Measurements from ENCODE around the gene NCOR2. TPM values are rescaled to one million over a fixed set of nuclear protein-coding genes. Genes with fewer than 3 reads are reported as not detected.

Gene NCOR2
- total RNA-seq, 2 experiments from 2014 or later, result 84.6 to 99.4 TPM

- H3K27me3 Mint-ChIP-seq, result peaks cover 6% of the 10 kb centered on the region
- CTCF ChIA-PET, result interaction anchor here (0.9 kb wide), 1 partner anchor 37 kb away, joined by 3 read pairs; no protein-coding TSS in a partner anchor
- ATAC-seq (no peak), DNase-seq (no peak)
- no peaks in the 10 kb centered on the region for H3K9me3 Mint-ChIP-seq (ENCODE audit: low read depth)
- H3K4me1 Mint-ChIP-seq, result peaks cover 8% of the 10 kb centered on the region
- H3K27ac Mint-ChIP-seq, result no peak overlapping the region
- no peaks in the 10 kb centered on the region for H3K36me3 Mint-ChIP-seq
- peak overlapping the region; percentile 92 for H3K4me3 Mint-ChIP-seq
Observed at GRCh38 chr12:124565656-124566160, 1.7 kb downstream of the NCOR2 start.

- Mint-ChIP-seq H3K27ac (no peak overlapping the region), H3K36me3 (no peaks in the 10 kb centered on the region), H3K9me3 (ENCODE audit: low read depth) (no peaks in the 10 kb centered on the region), H3K27me3 (peaks cover 3% of the 10 kb centered on the region), H3K4me1 (peaks cover 8% of the 10 kb centered on the region), H3K4me3 (peak overlapping the region; percentile 92)
- CTCF ChIA-PET, result interaction anchor here (1.2 kb wide), 1 partner anchor 202 kb away, joined by 5 read pairs; no protein-coding TSS in a partner anchor
- DNase-seq, result no peak
- no peak for ATAC-seq
Observed at GRCh38 chr12:124564971-124565491, 2.4 kb downstream of the NCOR2 start.

GRCh38 chr12:124564232-124564958 lies 3.0 kb downstream of the NCOR2 start:
- Mint-ChIP-seq H3K27me3 (no peaks in the 10 kb centered on the region), H3K27ac (no peak overlapping the region), H3K36me3 (no peaks in the 10 kb centered on the region), H3K4me1 (peaks cover 8% of the 10 kb centered on the region), H3K9me3 (ENCODE audit: low read depth) (no peaks in the 10 kb centered on the region), H3K4me3 (no peak overlapping the region)
- DNase-seq (no peak), ATAC-seq (no peak)
- CTCF ChIA-PET, result interaction anchor here (0.6 to 1.2 kb wide), 2 partner anchors 203 to 395 kb away, joined by 3 to 5 read pairs; no protein-coding TSS in a partner anchor

GRCh38 chr12:124563809-124564208 lies 3.6 kb downstream of the NCOR2 start:
- ATAC-seq, result no peak
- Mint-ChIP-seq H3K9me3 (ENCODE audit: low read depth) (no peaks in the 10 kb centered on the region), H3K27ac (no peak overlapping the region), H3K27me3 (no peaks in the 10 kb centered on the region), H3K4me1 (peaks cover 8% of the 10 kb centered on the region), H3K4me3 (no peak overlapping the region), H3K36me3 (no peaks in the 10 kb centered on the region)
- CTCF ChIA-PET, result interaction anchor here (0.6 to 1.3 kb wide), 2 partner anchors 202 to 395 kb away, joined by 3 to 5 read pairs; no protein-coding TSS in a partner anchor
- DNase-seq, result no peak

- Mint-ChIP-seq H3K27ac (no peak overlapping the region), H3K4me1 (peaks cover 8% of the 10 kb centered on the region), H3K36me3 (no peaks in the 10 kb centered on the region), H3K4me3 (no peak overlapping the region), H3K27me3 (no peaks in the 10 kb centered on the region), H3K9me3 (ENCODE audit: low read depth) (no peaks in the 10 kb centered on the region)
- no peak for ATAC-seq
- DNase-seq, result no peak
- CTCF ChIA-PET, result interaction anchor here (1.3 kb wide), 1 partner anchor 203 kb away, joined by 5 read pairs; no protein-coding TSS in a partner anchor
Observed at GRCh38 chr12:124563401-124563800, 4.0 kb downstream of the NCOR2 start.

- H3K27me3 Mint-ChIP-seq, result no peaks in the 10 kb centered on the region
- no peak overlapping the region for H3K4me3 Mint-ChIP-seq
- no peak for ATAC-seq
- DNase-seq, result no peak
- H3K4me1 Mint-ChIP-seq, result peaks cover 5% of the 10 kb centered on the region
- H3K27ac Mint-ChIP-seq, result no peak overlapping the region
- no peaks in the 10 kb centered on the region for H3K9me3 Mint-ChIP-seq (ENCODE audit: low read depth)
- CTCF ChIA-PET, result interaction anchor here (1.3 kb wide), 1 partner anchor 203 kb away, joined by 5 read pairs; no protein-coding TSS in a partner anchor
- H3K36me3 Mint-ChIP-seq, result no peaks in the 10 kb centered on the region
Observed at GRCh38 chr12:124562796-124563181, 4.6 kb downstream of the NCOR2 start.

GRCh38 chr12:124562018-124562795 lies 5.2 kb downstream of the NCOR2 start:
- ATAC-seq, result no peak
- H3K27ac Mint-ChIP-seq, result no peak overlapping the region
- no peaks in the 10 kb centered on the region for H3K9me3 Mint-ChIP-seq (ENCODE audit: low read depth)
- H3K27me3 Mint-ChIP-seq, result no peaks in the 10 kb centered on the region
- CTCF ChIA-PET, result interaction anchor here (1.3 kb wide), 1 partner anchor 204 kb away, joined by 5 read pairs; no protein-coding TSS in a partner anchor
- no peak overlapping the region for H3K4me3 Mint-ChIP-seq
- DNase-seq, result no peak
- no peaks in the 10 kb centered on the region for H3K36me3 Mint-ChIP-seq
- H3K4me1 Mint-ChIP-seq, result peaks cover 7% of the 10 kb centered on the region

GRCh38 chr12:124561231-124561630 lies 6.2 kb downstream of the NCOR2 start:
- Mint-ChIP-seq H3K36me3 (no peaks in the 10 kb centered on the region), H3K27me3 (no peaks in the 10 kb centered on the region), H3K4me3 (no peak overlapping the region), H3K27ac (no peak overlapping the region), H3K9me3 (ENCODE audit: low read depth) (no peaks in the 10 kb centered on the region), H3K4me1 (peaks cover 7% of the 10 kb centered on the region)
- DNase-seq (no peak), ATAC-seq (no peak)
- CTCF ChIA-PET, result no interaction called here

GRCh38 chr12:124560146-124560890 lies 7.1 kb downstream of the NCOR2 start:
- H3K27me3 Mint-ChIP-seq, result no peaks in the 10 kb centered on the region
- H3K36me3 Mint-ChIP-seq, result no peaks in the 10 kb centered on the region
- no peak overlapping the region for H3K27ac Mint-ChIP-seq
- peaks cover 2% of the 10 kb centered on the region for H3K4me1 Mint-ChIP-seq
- ATAC-seq (no peak), DNase-seq (no peak)
- CTCF ChIA-PET, result no interaction called here
- H3K4me3 Mint-ChIP-seq, result no peak overlapping the region
- H3K9me3 Mint-ChIP-seq (ENCODE audit: low read depth), result no peaks in the 10 kb centered on the region

GRCh38 chr12:124559182-124560017 lies 8.0 kb downstream of the NCOR2 start:
- Mint-ChIP-seq H3K4me3 (no peak overlapping the region), H3K4me1 (peaks cover 2% of the 10 kb centered on the region), H3K27me3 (no peaks in the 10 kb centered on the region), H3K9me3 (ENCODE audit: low read depth) (no peaks in the 10 kb centered on the region), H3K27ac (no peak overlapping the region), H3K36me3 (no peaks in the 10 kb centered on the region)
- DNase-seq, result no peak
- ATAC-seq, result no peak
- CTCF ChIA-PET, result no interaction called here

- Mint-ChIP-seq H3K9me3 (ENCODE audit: low read depth) (no peaks in the 10 kb centered on the region), H3K27me3 (no peaks in the 10 kb centered on the region), H3K27ac (no peak overlapping the region), H3K36me3 (no peaks in the 10 kb centered on the region), H3K4me1 (peaks cover 2% of the 10 kb centered on the region), H3K4me3 (no peak overlapping the region)
- ATAC-seq (no peak), DNase-seq (no peak)
- CTCF ChIA-PET, result no interaction called here
Observed at GRCh38 chr12:124558313-124558712, 9.1 kb downstream of the NCOR2 start.

- no peaks in the 10 kb centered on the region for H3K9me3 Mint-ChIP-seq (ENCODE audit: low read depth)
- no peaks in the 10 kb centered on the region for H3K27me3 Mint-ChIP-seq
- H3K36me3 Mint-ChIP-seq, result no peaks in the 10 kb centered on the region
- ATAC-seq (no peak), DNase-seq (no peak)
- CTCF ChIA-PET, result no interaction called here
- peaks cover 4% of the 10 kb centered on the region for H3K4me1 Mint-ChIP-seq
- H3K27ac Mint-ChIP-seq, result no peak overlapping the region
- no peak overlapping the region for H3K4me3 Mint-ChIP-seq
Observed at GRCh38 chr12:124557518-124558223, 9.7 kb downstream of the NCOR2 start.

Measured in activated CD8-positive, alpha-beta memory T cell treated with anti-CD3 and anti-CD28 coated beads, Interleukin-2, amount 10 ng/mL, durations not matched to agents 7 days and 5 days (primary cell).